Loucy (cell line): Measurements from ENCODE around the gene MAML2.

ENCODE experiments used
- H2AFZ ChIP-seq: fragments of 200-600 bp; sonication (generic); 2 replicates; pipeline ENCODE4 v1.6.0; 2016; ENCODE audit warnings: antibody characterized with exemption, mild to moderate bottlenecking, low read length, moderate library complexity
- H3F3A ChIP-seq: fragments of 200-600 bp; 2 replicates; pipeline ENCODE4 v1.6.0; 2016; ENCODE audit warnings: antibody characterized with exemption, low read depth, mild to moderate bottlenecking
- H3K27me3 ChIP-seq: fragments of 200-600 bp; sonication (generic); 2 replicates; pipeline ENCODE4 v1.6.1; 2014; ENCODE audit warnings: low read length, mild to moderate bottlenecking; ENCODE audit not compliant: insufficient read depth, poor library complexity, severe bottlenecking
- H3K36me3 ChIP-seq: fragments of 200-600 bp; sonication (generic); 2 replicates; pipeline ENCODE4 v1.6.1; 2016; ENCODE audit warnings: low read length; ENCODE audit not compliant: insufficient read depth
- H3K4me1 ChIP-seq: fragments of 200-600 bp; sonication (generic); 2 replicates; pipeline ENCODE4 v1.5.1; 2014; ENCODE audit warnings: low read length, mild to moderate bottlenecking; ENCODE audit not compliant: insufficient read depth, poor library complexity, severe bottlenecking
- H3K4me2 ChIP-seq: fragments of 200-600 bp; sonication (generic); 2 replicates; pipeline ENCODE4 v1.6.0; 2014; ENCODE audit warnings: antibody characterized with exemption, low read length, low read depth, mild to moderate bottlenecking; ENCODE audit not compliant: poor library complexity, severe bottlenecking
- H3K4me3 ChIP-seq: fragments of 200-600 bp; sonication (generic); 2 replicates; pipeline ENCODE4 v1.5.1; 2014; ENCODE audit warnings: low read length, mild to moderate bottlenecking, mixed read lengths; ENCODE audit not compliant: poor library complexity, severe bottlenecking
- H3K79me2 ChIP-seq: fragments of 200-600 bp; sonication (generic); 2 replicates; pipeline ENCODE4 v1.6.1; 2014; ENCODE audit warnings: low read length; ENCODE audit not compliant: insufficient read depth
- H3K9ac ChIP-seq: fragments of 200-600 bp; sonication (generic); 2 replicates; pipeline ENCODE4 v1.6.0; 2014; ENCODE audit warnings: mild to moderate bottlenecking, low read depth, low read length, moderate library complexity; ENCODE audit not compliant: poor library complexity, severe bottlenecking
- H3K9me2 ChIP-seq: fragments of 200-600 bp; sonication (generic); replicated peaks from 2 replicates; pipeline ENCODE4 v1.6.1; 2016; ENCODE audit warnings: low read depth, low read length, mixed read lengths
- H3K9me3 ChIP-seq: fragments of 200-600 bp; sonication (generic); 2 replicates; pipeline ENCODE4 v1.6.1; 2014; ENCODE audit warnings: mild to moderate bottlenecking, antibody characterized with exemption, low read length, low read depth; ENCODE audit not compliant: insufficient read depth
- H4K20me1 ChIP-seq: fragments of 200-600 bp; sonication (generic); 2 replicates; pipeline ENCODE4 v1.6.0; 2014; ENCODE audit warnings: antibody characterized with exemption, low read length, mild to moderate bottlenecking; ENCODE audit not compliant: insufficient read depth, poor library complexity, severe bottlenecking
- EZH2phosphoT487 ChIP-seq: fragments of 200-600 bp; IDR thresholded peaks from 2 replicates; pipeline ENCODE4 v1.6.1; 2018; ENCODE audit warnings: antibody characterized with exemption, mild to moderate bottlenecking, moderate library complexity, borderline replicate concordance
- TF ChIP-seq, protein P1 (sequence below): fragments of 200-600 bp; sonication (generic); conservative IDR thresholded peaks from 2 replicates; pipeline ENCODE4 v1.5.1; 2014; ENCODE audit warnings: mild to moderate bottlenecking, antibody characterized with exemption, low read length

Gene MAML2

GRCh38 chr11:95976550-95976949 is 366.4 kb downstream of the MAML2 start:
- H3K9me3 ChIP-seq = no peaks in the 10 kb centered on the region
- H3K9ac ChIP-seq = no peak overlapping the region
- no peaks in the 10 kb centered on the region for H3K79me2 ChIP-seq
- no peaks in the 10 kb centered on the region for H4K20me1 ChIP-seq
- H3K4me1 ChIP-seq = no peaks in the 10 kb centered on the region
- H3K36me3 ChIP-seq = no peaks in the 10 kb centered on the region
- no peak overlapping the region for H2AFZ ChIP-seq
- H3F3A ChIP-seq = no peaks in the 10 kb centered on the region
- TF ChIP-seq, protein P1, sequence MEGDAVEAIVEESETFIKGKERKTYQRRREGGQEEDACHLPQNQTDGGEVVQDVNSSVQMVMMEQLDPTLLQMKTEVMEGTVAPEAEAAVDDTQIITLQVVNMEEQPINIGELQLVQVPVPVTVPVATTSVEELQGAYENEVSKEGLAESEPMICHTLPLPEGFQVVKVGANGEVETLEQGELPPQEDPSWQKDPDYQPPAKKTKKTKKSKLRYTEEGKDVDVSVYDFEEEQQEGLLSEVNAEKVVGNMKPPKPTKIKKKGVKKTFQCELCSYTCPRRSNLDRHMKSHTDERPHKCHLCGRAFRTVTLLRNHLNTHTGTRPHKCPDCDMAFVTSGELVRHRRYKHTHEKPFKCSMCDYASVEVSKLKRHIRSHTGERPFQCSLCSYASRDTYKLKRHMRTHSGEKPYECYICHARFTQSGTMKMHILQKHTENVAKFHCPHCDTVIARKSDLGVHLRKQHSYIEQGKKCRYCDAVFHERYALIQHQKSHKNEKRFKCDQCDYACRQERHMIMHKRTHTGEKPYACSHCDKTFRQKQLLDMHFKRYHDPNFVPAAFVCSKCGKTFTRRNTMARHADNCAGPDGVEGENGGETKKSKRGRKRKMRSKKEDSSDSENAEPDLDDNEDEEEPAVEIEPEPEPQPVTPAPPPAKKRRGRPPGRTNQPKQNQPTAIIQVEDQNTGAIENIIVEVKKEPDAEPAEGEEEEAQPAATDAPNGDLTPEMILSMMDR = no peak
- TF ChIP-seq EZH2phosphoT487 = no peak
- H3K9me2 ChIP-seq = no peaks in the 10 kb centered on the region
- no peak overlapping the region for H3K4me2 ChIP-seq
- H3K4me3 ChIP-seq = no peak overlapping the region
- H3K27me3 ChIP-seq = no peaks in the 10 kb centered on the region

DNA sequence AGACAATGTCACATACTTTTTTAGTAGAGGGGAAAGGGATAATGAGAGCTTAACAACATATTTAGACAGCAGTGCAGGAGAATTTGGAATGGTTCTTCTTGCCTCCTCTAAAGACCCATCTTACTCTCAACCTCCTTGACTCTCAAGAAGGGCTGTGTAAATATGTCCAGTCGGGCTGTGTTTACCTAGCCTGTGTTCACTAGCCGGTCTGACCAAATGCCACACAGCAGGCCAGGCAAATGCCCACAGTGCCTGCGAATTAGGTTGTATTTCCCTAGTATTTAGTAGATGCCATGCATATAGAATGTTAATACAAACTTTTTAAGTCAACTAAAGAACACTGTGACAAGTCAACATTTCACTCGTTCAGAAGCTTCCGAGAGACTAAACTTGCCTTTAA is 367.7 kb downstream of the MAML2 start:
- H3K36me3 ChIP-seq = no peaks in the 10 kb centered on the region
- H3K9me3 ChIP-seq = no peaks in the 10 kb centered on the region
- H3K4me2 ChIP-seq = no peak overlapping the region
- H2AFZ ChIP-seq = no peak overlapping the region
- no peak overlapping the region for H3K4me3 ChIP-seq
- no peaks in the 10 kb centered on the region for H3K9me2 ChIP-seq
- H3K27me3 ChIP-seq = no peaks in the 10 kb centered on the region
- no peak for TF ChIP-seq EZH2phosphoT487
- TF ChIP-seq, protein P1 = no peak
- H3K79me2 ChIP-seq = no peaks in the 10 kb centered on the region
- H3F3A ChIP-seq = no peaks in the 10 kb centered on the region
- H4K20me1 ChIP-seq = no peaks in the 10 kb centered on the region
- H3K4me1 ChIP-seq = no peaks in the 10 kb centered on the region
- no peak overlapping the region for H3K9ac ChIP-seq

- Histone ChIP-seq H3K4me3 (no peak overlapping the region), H2AFZ (no peak overlapping the region), H3K27me3 (no peaks in the 10 kb centered on the region), H3K79me2 (no peaks in the 10 kb centered on the region), H3K4me2 (no peak overlapping the region), H4K20me1 (no peaks in the 10 kb centered on the region), H3K9me2 (no peaks in the 10 kb centered on the region), H3F3A (no peaks in the 10 kb centered on the region), H3K36me3 (no peaks in the 10 kb centered on the region), H3K9me3 (no peaks in the 10 kb centered on the region), H3K4me1 (no peaks in the 10 kb centered on the region), H3K9ac (no peak overlapping the region)
- TF ChIP-seq EZH2phosphoT487 = no peak
- TF ChIP-seq, protein P1 = no peak
These were observed 370.9 kb downstream of the MAML2 start for GRCh38 chr11:95972060-95972459.
